NCI-H2081 treated with DMSO at 0.1 percent for 48 hours (cell line): Measurements from ENCODE around the gene PCCA.
A peak's percentile ranks its signal among the peaks of the same experiment; 100 is the strongest.
"Not testable (repeated sequence)": the region's sequence is repeated elsewhere in the genome, so short reads cannot be mapped to it uniquely, and the experiment has no call there.

ENCODE experiments used
- DNase-seq: peaks from one replicate; lab custom pipeline; 2025; lab: John Stamatoyannopoulos, UW

Gene PCCA

DNA sequence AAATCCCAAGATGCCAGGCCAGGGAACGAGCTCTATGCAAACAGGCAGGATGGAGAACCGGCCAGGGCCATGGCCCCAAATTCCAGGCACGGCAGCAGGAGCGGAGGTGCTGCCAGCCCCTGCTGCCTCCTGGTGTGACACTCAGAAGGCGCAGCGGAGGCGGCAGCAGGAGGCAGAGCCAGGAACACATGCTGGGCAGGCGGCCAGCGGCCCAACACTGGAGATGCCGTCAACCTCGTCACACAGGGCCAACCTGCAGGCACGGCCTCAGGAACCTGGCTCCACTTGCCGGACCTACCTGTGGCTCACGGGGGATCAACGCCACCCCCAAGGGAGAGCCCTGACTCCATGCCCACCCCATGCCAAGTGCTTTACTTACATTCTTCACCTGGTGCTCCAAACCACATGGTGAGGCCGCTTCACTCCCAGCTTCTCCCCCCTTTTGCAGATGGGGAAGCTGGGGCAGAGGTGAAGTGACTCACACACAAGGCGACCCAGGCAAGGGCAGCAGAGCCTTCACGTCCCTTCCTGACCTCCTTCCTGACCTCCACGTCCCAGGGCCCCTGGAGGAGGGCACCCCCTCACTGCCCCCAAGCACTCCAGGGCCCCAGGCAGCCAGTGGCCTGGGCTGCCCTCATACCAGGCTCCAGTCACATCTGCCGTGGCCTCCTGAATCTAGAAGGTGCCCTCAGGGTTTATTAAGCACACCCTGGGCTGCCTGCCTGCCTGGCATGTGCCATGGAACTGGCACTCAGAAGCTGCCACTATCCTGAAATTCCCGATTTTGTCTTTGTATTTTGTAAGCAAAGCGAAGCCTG is 456.2 kb downstream of the PCCA start:
- DNase-seq, result no peak

- no peak for DNase-seq
Measured at GRCh38 chr13:100545684-100546061, 456.8 kb downstream of the PCCA start.

GRCh38 chr13:100546713-100547405 is 458.0 kb downstream of the PCCA start:
- DNase-seq, result no peak

DNA sequence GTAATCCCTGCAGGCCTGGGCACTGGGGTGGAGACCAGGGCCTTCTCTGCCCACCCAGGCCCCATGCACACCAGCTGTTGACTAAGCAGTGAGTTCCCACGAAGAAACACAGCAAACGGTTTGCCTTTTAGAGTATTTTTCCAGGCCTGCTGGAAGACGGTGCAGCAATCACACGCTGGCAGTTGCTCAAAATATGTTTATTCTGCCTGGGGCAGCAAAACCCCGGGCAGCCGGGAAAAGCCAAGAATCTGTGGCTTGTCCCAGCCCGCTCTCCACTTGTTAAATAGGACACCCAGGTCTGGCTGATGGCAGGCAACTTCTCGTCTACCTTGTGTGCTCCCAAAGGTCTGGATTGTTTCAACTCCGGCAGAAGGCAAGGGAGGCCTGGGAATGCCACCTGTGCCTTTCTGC is 458.9 kb downstream of the PCCA start:
- no peak for DNase-seq

GRCh38 chr13:100549316-100549715 is 460.4 kb downstream of the PCCA start:
- no peak for DNase-seq

GRCh38 chr13:100552755-100553154 is 463.9 kb downstream of the PCCA start:
- DNase-seq, result no peak

GRCh38 chr13:100559886-100560285 is 471.0 kb downstream of the PCCA start:
- DNase-seq, result no peak

GRCh38 chr13:100560498-100561157 is 471.7 kb downstream of the PCCA start:
- no peak for DNase-seq

DNA sequence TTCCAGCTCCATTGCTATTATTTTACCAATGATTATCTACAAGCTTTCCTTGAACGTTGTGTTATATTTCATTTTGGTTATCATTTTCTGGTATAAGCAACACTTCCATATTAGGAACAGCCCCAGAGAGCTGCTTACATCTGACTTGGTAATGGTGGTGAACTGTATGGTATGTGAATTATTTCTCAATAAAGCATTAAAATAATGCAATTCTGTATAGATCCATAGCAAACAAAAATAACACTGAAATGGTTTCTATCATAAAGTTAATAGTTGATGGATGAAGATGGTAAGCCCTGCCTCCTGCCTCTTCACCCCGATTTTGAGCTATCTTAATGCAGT is 472.2 kb downstream of the PCCA start:
- DNase-seq, result no peak

- no peak for DNase-seq
Measured at GRCh38 chr13:100561599-100562204, 472.8 kb downstream of the PCCA start.

GRCh38 chr13:100563779-100564178 is 474.9 kb downstream of the PCCA start:
- no peak for DNase-seq

DNA sequence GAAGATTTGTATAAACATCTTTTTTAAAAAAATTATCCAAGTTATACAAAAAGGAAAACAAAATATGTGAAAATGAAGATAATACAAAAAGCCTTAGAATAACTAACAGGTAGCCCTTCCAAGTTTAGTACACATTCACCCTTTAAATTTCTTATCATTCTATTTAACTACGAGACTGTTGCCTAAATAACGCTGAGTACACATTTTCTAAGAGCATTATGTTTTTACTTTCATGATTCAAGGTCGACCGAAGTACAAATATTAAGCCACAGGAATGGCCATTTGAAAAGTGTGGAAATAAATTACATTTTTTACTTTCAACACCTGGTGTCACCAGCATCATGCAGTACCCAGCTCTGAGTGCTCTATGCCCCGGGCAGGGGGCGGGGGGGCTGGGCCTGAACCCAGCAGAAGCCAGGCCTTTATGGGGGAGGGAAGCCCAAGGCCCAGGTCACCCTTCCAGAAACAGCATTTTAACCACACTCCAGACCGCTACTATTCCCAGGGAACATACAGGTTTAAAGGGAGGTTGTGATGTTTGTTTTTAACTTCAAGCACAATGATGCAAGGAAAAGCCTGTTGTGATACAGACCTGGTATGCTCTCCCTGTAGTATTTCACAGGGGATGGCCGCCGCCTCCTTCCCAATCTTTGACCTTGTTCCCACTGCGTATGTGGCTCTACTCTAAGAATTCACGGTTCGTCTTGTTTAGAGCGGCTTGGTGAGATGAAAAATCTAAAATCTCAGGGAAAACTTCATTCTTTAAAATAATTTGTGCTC is 475.7 kb downstream of the PCCA start:
- DNase-seq, result no peak

DNA sequence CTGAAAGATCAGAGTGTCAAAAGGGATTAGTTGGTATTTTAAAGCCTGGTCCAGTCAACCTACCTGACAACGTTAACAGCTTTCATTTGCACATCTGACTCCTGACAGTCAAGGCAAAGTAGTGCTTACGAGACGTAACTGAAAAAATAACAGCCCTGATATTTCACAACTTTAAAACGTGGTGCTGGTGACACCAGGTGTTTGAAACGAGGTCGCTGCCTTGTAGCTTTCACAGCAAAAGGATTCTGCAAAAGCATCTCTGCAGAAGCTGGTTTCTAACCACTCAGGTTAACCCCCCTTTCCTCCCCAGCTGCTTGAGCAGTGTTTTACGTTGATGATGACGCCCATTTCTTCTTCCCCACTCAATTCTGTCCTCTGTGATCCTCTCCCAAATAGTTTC is 476.4 kb downstream of the PCCA start:
- DNase-seq, result no peak

GRCh38 chr13:100566543-100566942 is 477.6 kb downstream of the PCCA start:
- DNase-seq, result no peak

GRCh38 chr13:100573121-100573520 is 484.2 kb downstream of the PCCA start:
- DNase-seq, result peak; percentile 24

DNA sequence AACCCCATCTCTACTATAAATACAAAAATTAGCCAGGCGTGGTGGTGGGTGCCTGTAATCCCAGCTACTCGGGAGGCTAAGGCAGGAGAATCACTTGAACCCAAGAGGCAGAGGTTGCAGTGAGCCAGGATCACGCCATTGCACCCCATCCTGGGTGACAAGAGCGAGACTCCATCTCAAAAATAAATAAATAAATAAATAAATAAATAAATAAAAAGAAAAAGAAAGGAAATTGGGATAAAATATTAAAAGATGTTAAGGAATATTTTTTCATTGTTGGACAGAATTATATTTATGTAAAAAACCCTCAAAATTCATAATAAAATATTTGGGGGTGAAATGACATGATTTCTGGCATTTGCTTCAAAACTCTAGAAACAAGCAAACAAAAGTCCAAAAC is 488.3 kb downstream of the PCCA start:
- DNase-seq, result not testable (repeated sequence)
